Measurements from ENCODE around the gene NFKBIB.

GRCh38 chr19:38889803-38890202 is 10.0 kb upstream of the NFKBIB start:
- TF ChIP-seq REST (IDR thresholded peaks at IDR 0.05) (no peak), SMC3 (IDR thresholded peaks at IDR 0.05) (no peak), POLR2A (IDR thresholded peaks at IDR 0.05; ENCODE audit: low read length) (no peak), KDM1A (IDR thresholded peaks at IDR 0.05; ENCODE audit: low read depth) (no peak), ELK1 (IDR thresholded peaks at IDR 0.05; ENCODE audit: low read depth, low read length) (no peak), RAD21 (conservative IDR thresholded peaks at IDR 0.05 in 1 of 2, IDR thresholded peaks at IDR 0.05 in 1 of 2) (no peak), ZFP36 (IDR thresholded peaks at IDR 0.05; ENCODE audit: borderline replicate concordance, partially characterized antibody) (no peak), CTCF (IDR thresholded peaks at IDR 0.05) (no peak), RCOR1 (IDR thresholded peaks at IDR 0.05; ENCODE audit: low read depth, low read length) (no peak), FOSL2 (IDR thresholded peaks at IDR 0.05) (no peak), FOSL2 (CRISPR knock-in tag; IDR thresholded peaks at IDR 0.05) (no peak)

Data from A549 (cell line).